A549 (cell line): ENCODE data around the gene SNTG2. TPM values are rescaled to one million over a fixed set of nuclear protein-coding genes. Genes with fewer than 3 reads are reported as not detected.

Experiments used
- ATAC-seq, 2 experiments: fragments of 200-7000 bp in 1 of 2; fragments of >200 bp in 1 of 2; cut with Nextera tagmentation in 1 of 2; cut with Tn5 transposase in 1 of 2; 3 replicates each; pipeline versions ENCODE4 v1.8.0 to v1.9.1; 2018 to 2020; ENCODE audit warnings: mild to moderate bottlenecking in 1 of 2, moderate library complexity in 1 of 2
- CTCF ChIA-PET: fragments of 300-600 bp; sonication (Branson Sonifier 250); formaldehyde crosslinking; extraction: SDS; loops from one replicate; lab custom pipeline; 2021; ENCODE audit warnings: antibody characterized with exemption, inconsistent platforms; lab: Yijun Ruan, JAX
- POLR2A ChIA-PET: fragments of 350-600 bp; formaldehyde crosslinking; extraction: SDS; loops from one replicate; lab custom pipeline; 2021; ENCODE audit warnings: antibody characterized with exemption, inconsistent platforms; lab: Yijun Ruan, JAX
- DNase-seq, 2 experiments: peaks; one replicate each; pipeline versions ENCODE4 v3.0.0 to v3.0.0-alpha.2; 2011 to 2016; ENCODE audit warnings: low read depth in 1 of 2, low spot score in 1 of 2
- FAIRE-seq: peaks from 2 replicates; lab custom pipeline; 2011; peaks lifted over from hg19 to GRCh38; lab: Jason Lieb, UNC
- H3K27ac ChIP-seq, 2 experiments: fragments of >200 bp; sonication (Bioruptor Twin); formaldehyde crosslinking; 3 replicates each; pipeline ENCODE4 v1.5.1; 2016 to 2017
- H3K4me1 ChIP-seq: fragments of >200 bp; sonication (Bioruptor Twin); formaldehyde crosslinking; 3 replicates; pipeline ENCODE4 v1.6.1; 2016
- H3K4me2 ChIP-seq: fragments of >200 bp; sonication (Bioruptor Twin); formaldehyde crosslinking; 3 replicates; pipeline ENCODE4 v1.6.1; 2016
- H3K4me3 ChIP-seq: fragments of >200 bp; sonication (Bioruptor Twin); formaldehyde crosslinking; 3 replicates; pipeline ENCODE4 v1.5.1; 2016
- H3K9me3 ChIP-seq: fragments of >200 bp; sonication (Bioruptor Twin); formaldehyde crosslinking; 3 replicates; pipeline ENCODE4 v1.6.1; 2016
- BCL3 ChIP-seq: fragments of >200 bp; sonication (Bioruptor Twin); formaldehyde crosslinking; IDR thresholded peaks from 3 replicates; pipeline ENCODE4 v1.6.1; 2016
- CEBPB ChIP-seq, 2 experiments: fragments of >200 bp in 1 of 2; sonication (Bioruptor Twin) in 1 of 2; formaldehyde crosslinking in 1 of 2; IDR thresholded peaks; 2 replicates each; pipeline ENCODE4 v1.6.1; 2012 to 2016
- CHD4 ChIP-seq: fragments of 200-600 bp; sonication (generic); IDR thresholded peaks from 2 replicates; pipeline ENCODE4 v1.6.1; 2016; ENCODE audit warnings: antibody characterized with exemption, mild to moderate bottlenecking, borderline replicate concordance
- E2F6 ChIP-seq: IDR thresholded peaks from 2 replicates; pipeline ENCODE4 v1.6.1; 2012; ENCODE audit warnings: low read depth, borderline replicate concordance
- EP300 ChIP-seq, 2 experiments: fragments of >200 bp; sonication (Bioruptor Twin); formaldehyde crosslinking; IDR thresholded peaks; 2 replicates in 1 of 2; 3 replicates in 1 of 2; pipeline ENCODE4 v1.6.1; 2016 to 2017
- FOXS1 ChIP-seq: fragments of 250-450 bp; sonication (Bioruptor Pico); IDR thresholded peaks from 2 replicates; pipeline ENCODE4 v1.5.0; 2020; ENCODE audit warnings: mild to moderate bottlenecking, moderate library complexity
- JUN ChIP-seq, 2 experiments: fragments of >200 bp; sonication (Bioruptor Twin); formaldehyde crosslinking; IDR thresholded peaks; 2 replicates in 1 of 2; 3 replicates in 1 of 2; pipeline ENCODE4 v1.6.1; 2016 to 2017
- JUNB ChIP-seq: fragments of >200 bp; sonication (Bioruptor Twin); formaldehyde crosslinking; IDR thresholded peaks from 2 replicates; pipeline ENCODE4 v1.6.1; 2016
- NPAS2 ChIP-seq: fragments of 250-450 bp; sonication (Bioruptor Pico); IDR thresholded peaks from 2 replicates; pipeline ENCODE4 v1.8.0; 2022; ENCODE audit warnings: mild to moderate bottlenecking, moderate library complexity, borderline replicate concordance
- POLR2AphosphoS2 ChIP-seq: conservative IDR thresholded peaks from 2 replicates; pipeline ENCODE4 v1.6.1; 2012; ENCODE audit warnings: low read length, improper control_type of control experiment, inconsistent platforms
- REST ChIP-seq: fragments of 200-600 bp; sonication (generic); IDR thresholded peaks from 2 replicates; pipeline ENCODE4 v1.6.1; 2016; ENCODE audit warnings: antibody characterized with exemption, mild to moderate bottlenecking, moderate library complexity
- WGBS: methylation state at CpG from one replicate; pipeline ENCODE4 v1.1.6; 2017; ENCODE audit errors: missing lambda C conversion rate; 5-methylcytosine and 5-hydroxymethylcytosine counted together
- polyA minus RNA-seq: library from RNA; depleted of rRNA, polyadenylated mRNA; stranded (reverse); fragments of >200 nt; gene quantifications from 2 replicates; pipeline ENCODE4 v1.2.3, GENCODE V29; 2011; rRNA and poly(A)+ RNA removed
- polyA plus RNA-seq, 4 experiments: library from polyadenylated mRNA; depleted of rRNA in 3 of 4; stranded (reverse); fragments of >200 nt; fragmentation: RNase III in 1 of 4; extraction: RNeasy Plus Mini Kit Qiagen cat#74134 plus additional on column Dnase treatment in 1 of 4; gene quantifications; 2 replicates in 3 of 4; 3 replicates in 1 of 4; pipeline ENCODE4 v1.2.3, GENCODE V29; 2011 to 2017

Gene SNTG2
- polyA plus RNA-seq (2011; rRNA removed): not detected in 2 replicates
- polyA plus RNA-seq (2012; cell fraction: cytosol; rRNA removed): not detected in 2 replicates
- not detected in 2 replicates for polyA plus RNA-seq (2012; cell fraction: nucleus; rRNA removed)
- not detected in 3 replicates for polyA plus RNA-seq (2017; fragmentation: RNase III; extraction: RNeasy Plus Mini Kit Qiagen cat#74134 plus additional on column Dnase treatment)
- polyA minus RNA-seq: not detected in 2 replicates

- no peak within 1 kb of the TSS for H3K27ac ChIP-seq
- ATAC-seq: peak in 1 of 2 experiments; percentile 62; a peak in 3 of 6 replicates
- H3K4me3 ChIP-seq: peak within 1 kb of the TSS; percentile 37
- CTCF ChIA-PET: no interaction called here
- WGBS: 48% methylated on average over 28 of the region's 100 CpGs
- no peak for DNase-seq
- POLR2A ChIA-PET: no interaction called here
- H3K4me1 ChIP-seq: no peaks in the 10 kb centered on the region
- no peak for FAIRE-seq
- no peak for TF ChIP-seq JUN (IDR thresholded peaks at IDR 0.05)
- H3K9me3 ChIP-seq: no peaks in the 10 kb centered on the region
- H3K4me2 ChIP-seq: peak within 1 kb of the TSS; percentile 62
Observed at GRCh38 chr2:950080-950966, at the start of gene SNTG2. Gene SNTG2 (plus strand): TSS chr2:950849. CDS start chr2:950997, 148 bp downstream.

- POLR2A ChIA-PET: no interaction called here
Observed at GRCh38 chr2:902584-902983, 48.1 kb upstream of the SNTG2 start.

More at GRCh38 chr2:902584-902983, 48.1 kb upstream of the SNTG2 start:
- H3K27ac ChIP-seq: no peak overlapping the region
- WGBS: 0% methylated on average over 1 of the region's 1 CpG
- FAIRE-seq: no peak
- H3K9me3 ChIP-seq: no peaks in the 10 kb centered on the region
- no peaks in the 10 kb centered on the region for H3K4me1 ChIP-seq
- ATAC-seq: no peak
- TF ChIP-seq CEBPB (IDR thresholded peaks at IDR 0.05) (no peak), BCL3 (no peak), REST (no peak), FOXS1 (CRISPR knock-in tag) (no peak), E2F6 (no peak), EP300 (IDR thresholded peaks at IDR 0.05) (no peak), CHD4 (no peak), NPAS2 (CRISPR knock-in tag) (no peak), POLR2AphosphoS2 (no peak), JUNB (no peak)
- no peak overlapping the region for H3K4me3 ChIP-seq
- no peak overlapping the region for H3K4me2 ChIP-seq
- CTCF ChIA-PET: no interaction called here
- no peak for DNase-seq
